GM12878 (cell line): ENCODE results near the gene CYSTM1. TPM values are rescaled to one million over a fixed set of nuclear protein-coding genes. Genes with fewer than 3 reads are reported as not detected.

Experiments used
- ATAC-seq: fragments of 200-7000 bp; cut with Tn5 transposase; 3 replicates; pipeline ENCODE4 v1.9.1; 2020; ENCODE audit warnings: mild to moderate bottlenecking, moderate library complexity
- BruUV-seq: library from RNA; stranded (reverse); fragments of 400-500 nt; replicated peaks from 2 replicates; lab custom pipeline; 2021; lab: Mats Ljungman, UMichigan
- CTCF ChIA-PET: fragments of 300-600 bp; sonication (Branson Sonifier 250); formaldehyde crosslinking; extraction: SDS; loops from one replicate; lab custom pipeline; 2021; ENCODE audit warnings: inconsistent platforms; lab: Yijun Ruan, JAX
- POLR2A ChIA-PET: fragments of 350-600 bp; formaldehyde crosslinking; extraction: SDS; loops from one replicate; lab custom pipeline; 2021; ENCODE audit warnings: inconsistent platforms; lab: Charles Lee
- RAD21 ChIA-PET: fragments of 300-600 bp; sonication (Branson Sonifier 250); formaldehyde crosslinking; loops from one replicate; lab custom pipeline; 2023; ENCODE audit warnings: antibody characterized with exemption; ENCODE audit not compliant: unreplicated experiment; lab: Charles Lee
- SMC1A ChIA-PET: fragments of 300-600 bp; sonication (Branson Sonifier 250); formaldehyde crosslinking; loops from one replicate; lab custom pipeline; 2023; ENCODE audit not compliant: unreplicated experiment, uncharacterized antibody; lab: Charles Lee
- DNase-seq: peaks from one replicate; pipeline ENCODE4 v3.0.0-alpha.2; 2011; ENCODE audit warnings: low read depth, low spot score
- FAIRE-seq: peaks from 3 replicates; lab custom pipeline; 2011; peaks lifted over from hg19 to GRCh38; lab: Jason Lieb, UNC
- H2AFZ ChIP-seq: 2 replicates; pipeline ENCODE4 v1.6.0; 2011; ENCODE audit warnings: low read depth, low read length, control low read depth; ENCODE audit not compliant: control insufficient read depth
- H3K27ac ChIP-seq: 2 replicates; pipeline ENCODE4 v1.5.1; 2011; ENCODE audit warnings: control low read depth; ENCODE audit not compliant: control insufficient read depth, insufficient read depth
- H3K27me3 ChIP-seq, 2 experiments: replicated peaks in 1 of 2; 2 replicates each; pipeline versions ENCODE4 v1.6.0 to v1.6.1; 2011; ENCODE audit warnings: low read length in 1 of 2; ENCODE audit not compliant: control insufficient read depth in 2 of 2, insufficient read depth in 2 of 2
- H3K36me3 ChIP-seq, 2 experiments: 2 replicates each; pipeline ENCODE4 v1.5.1; 2011; ENCODE audit warnings: low read length in 1 of 2; ENCODE audit not compliant: control insufficient read depth in 2 of 2, insufficient read depth in 2 of 2
- H3K4me1 ChIP-seq: 2 replicates; pipeline ENCODE4 v1.6.1; 2011; ENCODE audit warnings: mild to moderate bottlenecking, low read length, moderate library complexity, mixed read lengths; ENCODE audit not compliant: control insufficient read depth, insufficient read depth
- H3K4me2 ChIP-seq: 2 replicates; pipeline ENCODE4 v1.6.0; 2011; ENCODE audit warnings: control low read depth; ENCODE audit not compliant: control insufficient read depth, insufficient read depth
- H3K4me3 ChIP-seq: fragments of 200-600 bp; sonication (generic); 2 replicates; pipeline ENCODE4 v1.5.1; 2016
- H3K79me2 ChIP-seq: 2 replicates; pipeline ENCODE4 v1.6.0; 2011; ENCODE audit warnings: low read length; ENCODE audit not compliant: control insufficient read depth, insufficient read depth
- H3K9ac ChIP-seq: 2 replicates; pipeline ENCODE4 v1.8.0; 2011; ENCODE audit warnings: low read length, control low read depth, mixed read lengths; ENCODE audit not compliant: control insufficient read depth, insufficient read depth
- H3K9me3 ChIP-seq: replicated peaks from 3 replicates; pipeline ENCODE4 v1.5.1; 2011; ENCODE audit warnings: mild to moderate bottlenecking, low read length; ENCODE audit not compliant: control insufficient read depth, insufficient read depth
- H4K20me1 ChIP-seq: 2 replicates; pipeline ENCODE4 v1.6.0; 2011; ENCODE audit not compliant: control insufficient read depth, insufficient read depth
- EED ChIP-seq: sonication (generic); IDR thresholded peaks from 2 replicates; pipeline ENCODE4 v1.6.1; 2016; ENCODE audit warnings: antibody characterized with exemption, low read depth
- IKZF2 ChIP-seq, 2 experiments: fragments of 450-650 bp; IDR thresholded peaks; 2 replicates each; pipeline ENCODE4 v1.6.1; 2017; ENCODE audit warnings: mild to moderate bottlenecking in 2 of 2, moderate library complexity in 2 of 2
- IRF4 ChIP-seq: IDR thresholded peaks from 2 replicates; pipeline ENCODE4 v1.6.1; 2011; ENCODE audit warnings: low read depth, low read length
- MEF2B ChIP-seq: fragments of 450-650 bp; IDR thresholded peaks from 2 replicates; pipeline ENCODE4 v1.6.1; 2018; ENCODE audit warnings: mild to moderate bottlenecking, moderate library complexity; ENCODE audit not compliant: partially characterized antibody, poor library complexity, severe bottlenecking
- PML ChIP-seq: IDR thresholded peaks from 2 replicates; pipeline ENCODE4 v1.6.1; 2012; ENCODE audit warnings: low read length, inconsistent platforms
- RELB ChIP-seq: fragments of 450-650 bp; IDR thresholded peaks from 2 replicates; pipeline ENCODE4 v1.6.1; 2017; ENCODE audit warnings: low read depth, mild to moderate bottlenecking, moderate library complexity
- RFX5 ChIP-seq: IDR thresholded peaks from 2 replicates; pipeline ENCODE4 v1.6.1; 2011; ENCODE audit warnings: low read depth, low read length, improper control_type of control experiment
- SIX5 ChIP-seq: IDR thresholded peaks from 2 replicates; pipeline ENCODE4 v1.6.1; 2011; ENCODE audit warnings: mild to moderate bottlenecking, low read depth, low read length, moderate library complexity; ENCODE audit not compliant: severe bottlenecking
- SPI1 ChIP-seq: IDR thresholded peaks from 2 replicates; pipeline ENCODE4 v1.6.1; 2011; ENCODE audit warnings: low read depth, mild to moderate bottlenecking, low read length, moderate library complexity, borderline replicate concordance; ENCODE audit not compliant: insufficient read depth
- SREBF2 ChIP-seq: IDR thresholded peaks from 2 replicates; pipeline ENCODE4 v1.6.1; 2012; ENCODE audit warnings: mild to moderate bottlenecking, low read length
- SUZ12 ChIP-seq: fragments of 200-600 bp; sonication (generic); IDR thresholded peaks from one replicate; pipeline ENCODE4 v1.6.1; 2018; ENCODE audit warnings: antibody characterized with exemption, mild to moderate bottlenecking; ENCODE audit not compliant: unreplicated experiment
- ZNF207 ChIP-seq: fragments of 450-650 bp; IDR thresholded peaks from 2 replicates; pipeline ENCODE4 v1.6.1; 2014; ENCODE audit warnings: antibody characterized with exemption, mild to moderate bottlenecking, borderline replicate concordance
- ZSCAN29 ChIP-seq: fragments of 450-650 bp; IDR thresholded peaks from 2 replicates; pipeline ENCODE4 v1.6.1; 2017; ENCODE audit warnings: mild to moderate bottlenecking, moderate library complexity
- ZZZ3 ChIP-seq: IDR thresholded peaks from 2 replicates; pipeline ENCODE4 v1.6.1; 2011; ENCODE audit warnings: low read depth; ENCODE audit not compliant: control insufficient read depth, insufficient read length
- WGBS: methylation state at CpG from one replicate; pipeline ENCODE4 v1.1.6; 2016; ENCODE audit warnings: low lambda C conversion rate; ENCODE audit not compliant: insufficient replicate concordance, insufficient coverage; ENCODE audit errors: missing lambda C conversion rate; 5-methylcytosine and 5-hydroxymethylcytosine counted together
- in situ Hi-C: fragments of 300-500 bp; cut with MboI; formaldehyde crosslinking; loops from 9 replicates; pipeline ENCODE4 v1.14.3; 2018; ENCODE audit warnings: mixed read lengths
- intact Hi-C: fragments of 100-400 bp; cut with micrococcal nuclease; formaldehyde crosslinking; loops from one replicate; pipeline ENCODE4 v1.14.2; 2022; ENCODE audit not compliant: unreplicated experiment
- polyA plus RNA-seq, 11 experiments: library from polyadenylated mRNA; depleted of rRNA in 4 of 11; unstranded in 6 of 11; stranded (reverse) in 5 of 11; fragments of >200 nt; fragmentation: Nextera tagmentation in 4 of 11; fragmentation: Illumina TruSeq in 1 of 11; extraction: Ambion mirVana in 4 of 11; extraction: Trizol in 1 of 11; gene quantifications; 1 replicate in 1 of 11; 2 replicates in 10 of 11; pipeline versions ENCODE4 v1.2.1 to v1.2.3, GENCODE V29; 2011 to 2016; ENCODE audit warnings: inconsistent platforms in 2 of 11, missing spikeins in 2 of 11, low read depth in 1 of 11
- total RNA-seq, 4 experiments: library from RNA; depleted of rRNA in 3 of 4; stranded (reverse); fragments of >200 nt in 3 of 4; fragmentation: Illumina TruSeq in 1 of 4; extraction: Trizol in 1 of 4; gene quantifications; 2 replicates each; pipeline versions ENCODE4 v1.2.1 to v1.2.3, GENCODE V29; 2013 to 2021
- TF ChIP-seq, protein P1 (sequence below): fragments of 450-650 bp; IDR thresholded peaks from 2 replicates; pipeline ENCODE4 v1.6.1; 2017; ENCODE audit warnings: mild to moderate bottlenecking, low read depth, inconsistent platforms; ENCODE audit not compliant: poor library complexity, severe bottlenecking
- TF ChIP-seq, protein P2 (sequence below): IDR thresholded peaks from 2 replicates; pipeline ENCODE4 v1.6.1; 2012; ENCODE audit warnings: low read depth, low read length, improper control_type of control experiment
- TF ChIP-seq, protein P3 (sequence below): fragments of 450-650 bp; IDR thresholded peaks from 2 replicates; pipeline ENCODE4 v1.6.1; 2017; ENCODE audit warnings: mild to moderate bottlenecking, moderate library complexity

CYSTM1 gene
- total and polyA plus RNA-seq, 10 of the 15 experiments (the other 5 are each of a cell fraction or from before 2014, with no cell fraction given): 52.7 to 261 (median 98.7) TPM

GRCh38 chr5:140142246-140142645 lies 32.7 kb upstream of the CYSTM1 start:
- FAIRE-seq: no peak
- H3K27me3 ChIP-seq: peaks cover 6% of the 10 kb centered on the region in 2 experiments; a peak in 3 of 4 replicates
- intact Hi-C loops: no loop called here
- no peaks in the 10 kb centered on the region for H3K79me2 ChIP-seq
- RAD21 ChIA-PET: interaction anchor here (0.9 to 2.8 kb wide), 5 partner anchors 9 to 64 kb away, joined by 3 to 16 read pairs (median 5); no protein-coding TSS in a partner anchor
- TF ChIP-seq, protein P1, sequence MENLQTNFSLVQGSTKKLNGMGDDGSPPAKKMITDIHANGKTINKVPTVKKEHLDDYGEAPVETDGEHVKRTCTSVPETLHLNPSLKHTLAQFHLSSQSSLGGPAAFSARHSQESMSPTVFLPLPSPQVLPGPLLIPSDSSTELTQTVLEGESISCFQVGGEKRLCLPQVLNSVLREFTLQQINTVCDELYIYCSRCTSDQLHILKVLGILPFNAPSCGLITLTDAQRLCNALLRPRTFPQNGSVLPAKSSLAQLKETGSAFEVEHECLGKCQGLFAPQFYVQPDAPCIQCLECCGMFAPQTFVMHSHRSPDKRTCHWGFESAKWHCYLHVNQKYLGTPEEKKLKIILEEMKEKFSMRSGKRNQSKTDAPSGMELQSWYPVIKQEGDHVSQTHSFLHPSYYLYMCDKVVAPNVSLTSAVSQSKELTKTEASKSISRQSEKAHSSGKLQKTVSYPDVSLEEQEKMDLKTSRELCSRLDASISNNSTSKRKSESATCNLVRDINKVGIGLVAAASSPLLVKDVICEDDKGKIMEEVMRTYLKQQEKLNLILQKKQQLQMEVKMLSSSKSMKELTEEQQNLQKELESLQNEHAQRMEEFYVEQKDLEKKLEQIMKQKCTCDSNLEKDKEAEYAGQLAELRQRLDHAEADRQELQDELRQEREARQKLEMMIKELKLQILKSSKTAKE: no peak
- no peak for TF ChIP-seq RFX5
- no peak for TF ChIP-seq ZSCAN29
- no peak for TF ChIP-seq EED
- TF ChIP-seq SREBF2: no peak
- TF ChIP-seq ZZZ3: no peak
- no peak for TF ChIP-seq IRF4
- TF ChIP-seq MEF2B: no peak
- TF ChIP-seq RELB: no peak
- TF ChIP-seq, protein P2, sequence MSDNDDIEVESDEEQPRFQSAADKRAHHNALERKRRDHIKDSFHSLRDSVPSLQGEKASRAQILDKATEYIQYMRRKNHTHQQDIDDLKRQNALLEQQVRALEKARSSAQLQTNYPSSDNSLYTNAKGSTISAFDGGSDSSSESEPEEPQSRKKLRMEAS: no peak
- TF ChIP-seq SIX5: no peak
- no peak for TF ChIP-seq ZNF207
- no peak for TF ChIP-seq SPI1
- no peak for TF ChIP-seq SUZ12
- TF ChIP-seq, protein P3, sequence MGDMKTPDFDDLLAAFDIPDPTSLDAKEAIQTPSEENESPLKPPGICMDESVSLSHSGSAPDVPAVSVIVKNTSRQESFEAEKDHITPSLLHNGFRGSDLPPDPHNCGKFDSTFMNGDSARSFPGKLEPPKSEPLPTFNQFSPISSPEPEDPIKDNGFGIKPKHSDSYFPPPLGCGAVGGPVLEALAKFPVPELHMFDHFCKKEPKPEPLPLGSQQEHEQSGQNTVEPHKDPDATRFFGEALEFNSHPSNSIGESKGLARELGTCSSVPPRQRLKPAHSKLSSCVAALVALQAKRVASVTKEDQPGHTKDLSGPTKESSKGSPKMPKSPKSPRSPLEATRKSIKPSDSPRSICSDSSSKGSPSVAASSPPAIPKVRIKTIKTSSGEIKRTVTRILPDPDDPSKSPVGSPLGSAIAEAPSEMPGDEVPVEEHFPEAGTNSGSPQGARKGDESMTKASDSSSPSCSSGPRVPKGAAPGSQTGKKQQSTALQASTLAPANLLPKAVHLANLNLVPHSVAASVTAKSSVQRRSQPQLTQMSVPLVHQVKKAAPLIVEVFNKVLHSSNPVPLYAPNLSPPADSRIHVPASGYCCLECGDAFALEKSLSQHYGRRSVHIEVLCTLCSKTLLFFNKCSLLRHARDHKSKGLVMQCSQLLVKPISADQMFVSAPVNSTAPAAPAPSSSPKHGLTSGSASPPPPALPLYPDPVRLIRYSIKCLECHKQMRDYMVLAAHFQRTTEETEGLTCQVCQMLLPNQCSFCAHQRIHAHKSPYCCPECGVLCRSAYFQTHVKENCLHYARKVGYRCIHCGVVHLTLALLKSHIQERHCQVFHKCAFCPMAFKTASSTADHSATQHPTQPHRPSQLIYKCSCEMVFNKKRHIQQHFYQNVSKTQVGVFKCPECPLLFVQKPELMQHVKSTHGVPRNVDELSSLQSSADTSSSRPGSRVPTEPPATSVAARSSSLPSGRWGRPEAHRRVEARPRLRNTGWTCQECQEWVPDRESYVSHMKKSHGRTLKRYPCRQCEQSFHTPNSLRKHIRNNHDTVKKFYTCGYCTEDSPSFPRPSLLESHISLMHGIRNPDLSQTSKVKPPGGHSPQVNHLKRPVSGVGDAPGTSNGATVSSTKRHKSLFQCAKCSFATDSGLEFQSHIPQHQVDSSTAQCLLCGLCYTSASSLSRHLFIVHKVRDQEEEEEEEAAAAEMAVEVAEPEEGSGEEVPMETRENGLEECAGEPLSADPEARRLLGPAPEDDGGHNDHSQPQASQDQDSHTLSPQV: no peak
- no peak for TF ChIP-seq IKZF2 (IDR thresholded peaks at IDR 0.05)
- TF ChIP-seq PML: no peak
- TF ChIP-seq, all 136 proteins: peak for 0
- H3K9ac ChIP-seq: no peak overlapping the region
- peaks cover 6% of the 10 kb centered on the region; the same call in 1 of the 2 replicates for H3K4me1 ChIP-seq
- BruUV-seq: no TSS peak
- in situ Hi-C loops: no loop called here
- no peak for DNase-seq
- H3K27ac ChIP-seq: no peak overlapping the region
- H2AFZ ChIP-seq: no peak overlapping the region
- peaks cover 4% of the 10 kb centered on the region; the same call in 1 of the 2 replicates for H4K20me1 ChIP-seq
- H3K4me2 ChIP-seq: no peak overlapping the region
- ChIA-PET SMC1A (interaction anchor here (0.9 to 4.6 kb wide), 7 partner anchors 9 to 72 kb away, joined by 4 to 66 read pairs (median 9); no protein-coding TSS in a partner anchor), CTCF (interaction anchor here (1.2 to 19.8 kb wide), 12 partner anchors 9 to 210 kb away, joined by 3 to 353 read pairs (median 5); no protein-coding TSS in a partner anchor), POLR2A (interaction anchor here (0.5 kb wide), 1 partner anchor 139 kb away, joined by 6 read pairs; no protein-coding TSS in a partner anchor)
- ATAC-seq: no peak
- 20% methylated on average over 5 of the region's 5 CpGs for WGBS
- H3K9me3 ChIP-seq: no peaks in the 10 kb centered on the region
- no peaks in the 10 kb centered on the region for H3K36me3 ChIP-seq
- no peak overlapping the region for H3K4me3 ChIP-seq
